Measurements from ENCODE around the gene CA4.
"Not testable (repeated sequence)": the region's sequence is repeated elsewhere in the genome, so short reads cannot be mapped to it uniquely, and the experiment has no call there.

DNA sequence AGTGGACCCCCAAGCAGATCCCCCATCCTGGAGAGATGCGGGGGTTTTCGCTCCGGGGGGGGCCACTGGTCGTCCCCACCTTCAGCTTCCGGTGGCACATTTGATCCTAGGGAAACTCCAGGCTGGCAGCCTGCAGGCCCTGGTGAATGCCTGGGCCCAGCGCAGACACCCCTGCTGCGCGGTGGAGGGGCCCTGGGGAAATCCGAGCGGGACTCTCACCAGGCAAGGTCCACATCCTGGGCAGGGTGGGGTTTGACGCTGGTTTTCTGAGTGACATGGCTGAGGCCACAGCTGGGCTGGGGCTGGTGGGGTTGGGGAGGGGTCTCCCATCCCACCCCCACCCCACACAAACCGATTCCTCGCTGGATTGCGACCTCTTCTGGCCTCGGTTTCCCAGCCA is 30.6 kb upstream of the CA4 start:
- not testable (repeated sequence) for TF ChIP-seq ZNF766 (CRISPR knock-in tag; conservative IDR thresholded peaks at IDR 0.05); MXI1 (IDR thresholded peaks at IDR 0.05; ENCODE audit: low read depth, low read length); ADNP (tag; IDR thresholded peaks at IDR 0.05); MYC (IDR thresholded peaks at IDR 0.05; ENCODE audit: low read depth, low read length); MYC (CRISPR knock-in tag; IDR thresholded peaks at IDR 0.05; ENCODE audit: borderline replicate concordance, low read depth); KLF1 (tag; IDR thresholded peaks at IDR 0.05); NCOA6 (IDR thresholded peaks at IDR 0.05); RBM39 (optimal IDR thresholded peaks at IDR 0.05; ENCODE audit: low read depth, low read length); BRF1 (IDR thresholded peaks at IDR 0.05; ENCODE audit: borderline replicate concordance, extremely low read depth, insufficient read length); TARDBP (IDR thresholded peaks at IDR 0.05); CTCF (IDR thresholded peaks at IDR 0.05 in 2 of 3, conservative IDR thresholded peaks at IDR 0.05 in 1 of 3; ENCODE audit: insufficient read depth in 2 of 3, low read depth in 1 of 3, low read length in 3 of 3); BDP1 (IDR thresholded peaks at IDR 0.05; ENCODE audit: insufficient read depth, insufficient read length); SREBF1 (IDR thresholded peaks at IDR 0.05; ENCODE audit: borderline replicate concordance, low read depth, low read length); ZKSCAN8 (CRISPR knock-in tag; IDR thresholded peaks at IDR 0.05)
